GM12865 (cell line): ENCODE measurements around the gene AURKB.

Experiments
- DNase-seq: peaks from one replicate; pipeline ENCODE4 v3.0.0; 2010; ENCODE audit warnings: low read depth
- H3K4me3 ChIP-seq: 2 replicates; pipeline ENCODE4 v1.5.1; 2011; ENCODE audit warnings: mild to moderate bottlenecking, low read depth, low read length, control low read depth
- TF ChIP-seq, protein P1 (sequence below): IDR thresholded peaks from 2 replicates; pipeline ENCODE4 v1.5.1; 2011; ENCODE audit warnings: low read length, control low read depth, low read depth, inconsistent platforms; ENCODE audit not compliant: insufficient read depth; ENCODE audit errors: missing control alignments

Gene AURKB

DNA sequence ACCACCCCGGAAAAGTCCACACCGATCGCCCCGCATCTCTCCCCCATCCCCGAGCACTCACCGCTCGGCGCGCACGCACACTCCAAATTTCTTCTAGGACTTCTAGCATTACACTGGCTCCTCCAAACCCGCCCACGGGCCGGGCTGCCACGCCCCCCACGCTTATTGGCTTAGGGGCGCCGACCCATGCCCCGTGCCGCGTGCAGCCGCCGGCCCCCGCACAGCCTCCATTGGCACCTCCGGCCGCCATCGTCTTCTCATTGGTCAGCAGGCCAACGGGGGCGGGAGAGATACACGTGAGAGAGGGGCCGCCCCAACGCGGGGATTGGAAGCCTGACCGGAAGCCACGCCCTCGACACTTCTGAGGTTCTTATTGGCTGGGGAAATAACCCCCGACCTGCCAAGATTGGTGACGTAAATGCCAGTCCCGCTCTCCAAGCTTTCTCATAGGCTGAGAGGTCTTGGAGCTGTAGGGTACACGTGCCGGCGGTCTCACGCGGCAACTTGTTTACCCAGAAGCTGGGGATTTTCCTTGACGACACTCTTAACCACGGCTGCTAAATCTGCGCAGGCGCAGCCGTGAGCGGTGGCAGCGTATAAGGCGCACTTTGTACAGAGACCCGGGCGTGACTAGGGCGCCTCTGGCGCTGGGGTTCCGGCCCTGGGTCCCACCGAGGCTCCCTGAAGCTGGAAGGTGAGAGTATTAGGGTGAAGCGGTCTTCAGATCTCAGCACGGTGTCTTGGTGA, 54.0 kb downstream of the AURKB start:
- DNase-seq: peak; percentile 100
- H3K4me3 ChIP-seq: peak overlapping the region; percentile 65
- TF ChIP-seq, protein P1, sequence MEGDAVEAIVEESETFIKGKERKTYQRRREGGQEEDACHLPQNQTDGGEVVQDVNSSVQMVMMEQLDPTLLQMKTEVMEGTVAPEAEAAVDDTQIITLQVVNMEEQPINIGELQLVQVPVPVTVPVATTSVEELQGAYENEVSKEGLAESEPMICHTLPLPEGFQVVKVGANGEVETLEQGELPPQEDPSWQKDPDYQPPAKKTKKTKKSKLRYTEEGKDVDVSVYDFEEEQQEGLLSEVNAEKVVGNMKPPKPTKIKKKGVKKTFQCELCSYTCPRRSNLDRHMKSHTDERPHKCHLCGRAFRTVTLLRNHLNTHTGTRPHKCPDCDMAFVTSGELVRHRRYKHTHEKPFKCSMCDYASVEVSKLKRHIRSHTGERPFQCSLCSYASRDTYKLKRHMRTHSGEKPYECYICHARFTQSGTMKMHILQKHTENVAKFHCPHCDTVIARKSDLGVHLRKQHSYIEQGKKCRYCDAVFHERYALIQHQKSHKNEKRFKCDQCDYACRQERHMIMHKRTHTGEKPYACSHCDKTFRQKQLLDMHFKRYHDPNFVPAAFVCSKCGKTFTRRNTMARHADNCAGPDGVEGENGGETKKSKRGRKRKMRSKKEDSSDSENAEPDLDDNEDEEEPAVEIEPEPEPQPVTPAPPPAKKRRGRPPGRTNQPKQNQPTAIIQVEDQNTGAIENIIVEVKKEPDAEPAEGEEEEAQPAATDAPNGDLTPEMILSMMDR: no peak

DNA sequence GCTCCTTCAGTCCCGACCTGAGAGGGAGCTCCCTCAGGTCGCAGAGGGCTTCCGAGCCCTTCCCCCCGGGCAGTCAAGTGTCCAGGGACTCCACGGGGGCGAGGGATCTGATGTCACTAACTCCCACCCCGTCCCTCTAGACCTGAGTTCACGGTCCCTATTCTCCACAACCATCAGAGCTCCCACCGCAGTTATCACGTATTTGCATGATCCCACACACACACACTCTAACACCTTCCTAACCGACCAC, 54.5 kb downstream of the AURKB start:
- DNase-seq: no peak
- peak overlapping the region; percentile 64 for H3K4me3 ChIP-seq
- TF ChIP-seq, protein P1: no peak

DNA sequence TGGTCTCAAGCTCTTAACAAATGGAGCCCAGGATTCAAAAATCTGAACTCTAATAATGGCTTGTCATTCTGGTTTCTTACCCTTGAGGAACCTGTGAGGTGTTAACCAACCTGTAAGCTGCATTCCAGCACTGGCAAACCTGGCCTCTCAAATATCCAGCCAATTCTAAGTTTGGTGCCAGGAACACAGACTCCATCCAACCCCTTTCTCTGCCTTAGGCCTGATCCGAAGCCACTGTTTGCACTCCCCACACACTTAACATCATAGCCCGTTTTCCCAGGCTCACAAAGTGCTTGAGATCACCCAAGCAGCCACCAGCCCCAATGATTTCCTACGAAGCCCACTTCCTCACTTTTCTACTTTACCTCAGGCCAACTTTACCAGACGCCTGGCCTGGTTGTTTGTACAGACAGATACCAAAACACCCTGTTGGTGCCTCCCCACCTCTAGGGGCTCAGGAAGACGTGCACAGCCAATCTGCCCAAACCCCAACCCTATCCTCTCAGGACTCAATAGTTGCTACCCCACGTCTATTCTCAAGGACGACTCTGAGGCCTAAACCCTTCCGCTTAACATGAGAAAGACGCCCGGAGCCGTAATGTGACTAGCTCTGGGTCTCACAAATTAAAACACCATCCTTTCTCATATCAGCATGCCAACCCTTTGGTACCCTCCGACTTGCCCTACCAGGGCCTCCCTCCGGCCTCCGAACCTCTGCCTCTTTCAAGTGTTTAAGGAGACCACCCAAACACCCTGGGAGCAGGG, 55.0 kb downstream of the AURKB start:
- TF ChIP-seq, protein P1: no peak
- H3K4me3 ChIP-seq: peak overlapping the region; percentile 64
- no peak for DNase-seq
